Type B pancreatic cell (in vitro differentiated cells): Measurements from ENCODE around the gene SPEN. TPM values are rescaled to one million over a fixed set of nuclear protein-coding genes. Genes with fewer than 3 reads are reported as not detected.
A peak's percentile ranks its signal among the peaks of the same experiment; 100 is the strongest.
"Not testable (repeated sequence)": the region's sequence is repeated elsewhere in the genome, so short reads cannot be mapped to it uniquely, and the experiment has no call there.

ENCODE experiments used
- DNase-seq: peaks from one replicate; pipeline ENCODE4 v3.0.0; 2021; ENCODE audit warnings: mixed read lengths; ENCODE audit not compliant: unreplicated experiment; ENCODE audit errors: extremely low spot score
- H3K27ac Mint-ChIP-seq: 2 replicates; pipeline ENCODE4 v1.8.0; 2021; ENCODE audit warnings: mild to moderate bottlenecking, mixed read lengths
- H3K27me3 Mint-ChIP-seq: 2 replicates; pipeline ENCODE4 v1.8.0; 2021; ENCODE audit warnings: mixed read lengths
- H3K36me3 Mint-ChIP-seq: 2 replicates; pipeline ENCODE4 v1.8.0; 2021; ENCODE audit warnings: mixed read lengths
- H3K4me1 Mint-ChIP-seq: one replicate; pipeline ENCODE4 v1.8.0; 2021; ENCODE audit warnings: mixed read lengths; ENCODE audit not compliant: unreplicated experiment
- H3K4me3 Mint-ChIP-seq: 2 replicates; pipeline ENCODE4 v1.8.0; 2021; ENCODE audit warnings: mild to moderate bottlenecking, mixed read lengths
- H3K9me3 Mint-ChIP-seq: 2 replicates; pipeline ENCODE4 v1.8.0; 2021; ENCODE audit warnings: mixed read lengths
- total RNA-seq: library from RNA; stranded (reverse); gene quantifications from 2 replicates; pipeline ENCODE4 v1.2.1, GENCODE V29; 2021; ENCODE audit warnings: low replicate concordance
- TF ChIP-seq, protein P1 (sequence below): fragments of 200-600 bp; sonication (generic); conservative IDR thresholded peaks from 2 replicates; pipeline ENCODE4 v1.5.0; 2021; ENCODE audit warnings: antibody characterized with exemption, mild to moderate bottlenecking

The SPEN gene
- total RNA-seq, 1 donor from 2014 or later, result 66.5 TPM

DNA sequence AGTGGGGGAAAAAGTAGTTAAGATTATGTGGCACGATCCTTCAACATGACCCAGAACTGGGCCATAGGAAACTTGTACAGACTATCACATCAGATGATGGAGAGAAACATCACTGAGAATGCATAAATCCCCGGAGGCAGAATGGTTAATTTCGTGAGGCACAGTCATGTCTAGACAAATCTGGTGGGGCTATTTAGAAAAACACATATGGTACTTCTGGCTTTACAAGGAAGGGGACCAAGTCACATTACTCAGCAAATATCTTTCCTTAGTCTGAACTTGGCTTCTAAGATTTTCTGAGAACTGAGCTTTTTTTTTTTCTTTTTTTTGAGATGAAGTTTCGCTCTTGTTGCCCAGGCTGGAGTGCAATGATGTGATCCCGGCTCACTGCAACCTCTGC is 30.8 kb upstream of the SPEN start:
- Mint-ChIP-seq H3K4me3 (no peak overlapping the region), H3K27me3 (no peaks in the 10 kb centered on the region), H3K27ac (no peak overlapping the region), H3K4me1 (peaks cover 11% of the 10 kb centered on the region), H3K36me3 (no peaks in the 10 kb centered on the region), H3K9me3 (no peaks in the 10 kb centered on the region)
- TF ChIP-seq, protein P1, sequence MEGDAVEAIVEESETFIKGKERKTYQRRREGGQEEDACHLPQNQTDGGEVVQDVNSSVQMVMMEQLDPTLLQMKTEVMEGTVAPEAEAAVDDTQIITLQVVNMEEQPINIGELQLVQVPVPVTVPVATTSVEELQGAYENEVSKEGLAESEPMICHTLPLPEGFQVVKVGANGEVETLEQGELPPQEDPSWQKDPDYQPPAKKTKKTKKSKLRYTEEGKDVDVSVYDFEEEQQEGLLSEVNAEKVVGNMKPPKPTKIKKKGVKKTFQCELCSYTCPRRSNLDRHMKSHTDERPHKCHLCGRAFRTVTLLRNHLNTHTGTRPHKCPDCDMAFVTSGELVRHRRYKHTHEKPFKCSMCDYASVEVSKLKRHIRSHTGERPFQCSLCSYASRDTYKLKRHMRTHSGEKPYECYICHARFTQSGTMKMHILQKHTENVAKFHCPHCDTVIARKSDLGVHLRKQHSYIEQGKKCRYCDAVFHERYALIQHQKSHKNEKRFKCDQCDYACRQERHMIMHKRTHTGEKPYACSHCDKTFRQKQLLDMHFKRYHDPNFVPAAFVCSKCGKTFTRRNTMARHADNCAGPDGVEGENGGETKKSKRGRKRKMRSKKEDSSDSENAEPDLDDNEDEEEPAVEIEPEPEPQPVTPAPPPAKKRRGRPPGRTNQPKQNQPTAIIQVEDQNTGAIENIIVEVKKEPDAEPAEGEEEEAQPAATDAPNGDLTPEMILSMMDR, result no peak
- DNase-seq, result no peak

DNA sequence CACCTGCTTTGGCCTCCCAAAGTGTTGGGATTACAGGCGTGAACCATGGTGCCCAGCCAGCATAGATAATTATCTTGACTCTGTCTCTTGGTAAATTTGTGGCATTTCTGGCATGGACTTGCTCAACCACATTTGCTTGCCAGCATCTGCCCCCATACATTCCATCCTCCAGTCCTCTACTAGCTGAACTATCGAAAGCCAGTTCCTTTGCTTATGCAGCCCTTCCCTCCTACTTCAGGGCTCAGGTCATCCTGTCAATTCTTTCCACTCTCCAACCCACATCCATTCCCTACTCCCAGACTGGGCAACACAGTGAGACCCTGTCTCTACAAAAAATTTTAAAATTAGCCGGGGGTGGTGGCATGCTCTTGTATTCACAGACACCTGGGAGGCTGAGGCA is 27.0 kb upstream of the SPEN start:
- TF ChIP-seq, protein P1, result no peak
- no peaks in the 10 kb centered on the region for H3K9me3 Mint-ChIP-seq
- H3K27ac Mint-ChIP-seq, result no peak overlapping the region
- peaks cover 9% of the 10 kb centered on the region for H3K4me1 Mint-ChIP-seq
- DNase-seq, result no peak
- H3K27me3 Mint-ChIP-seq, result no peaks in the 10 kb centered on the region
- peaks cover 4% of the 10 kb centered on the region for H3K36me3 Mint-ChIP-seq
- H3K4me3 Mint-ChIP-seq, result no peak overlapping the region

DNA sequence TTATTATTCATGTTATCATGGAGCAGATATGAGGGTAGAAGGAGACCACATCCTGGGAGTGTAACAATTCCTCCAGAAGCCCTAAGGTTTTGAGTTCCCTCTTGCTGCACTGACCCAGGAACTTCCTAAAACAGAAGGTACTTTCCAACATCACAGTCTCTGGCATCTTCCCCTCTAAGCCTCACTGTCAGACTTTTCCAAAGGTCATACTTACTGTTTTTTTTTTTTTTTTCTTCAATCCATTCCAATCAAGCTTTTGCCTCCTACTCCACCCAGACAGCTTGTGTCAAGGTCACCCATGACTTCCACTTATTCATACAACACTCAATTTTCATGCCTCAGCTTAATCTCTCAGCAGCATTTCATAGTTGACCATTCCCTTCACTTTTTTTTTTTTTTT is 21.7 kb upstream of the SPEN start:
- Mint-ChIP-seq H3K27ac (no peak overlapping the region), H3K36me3 (peaks cover 12% of the 10 kb centered on the region), H3K9me3 (no peaks in the 10 kb centered on the region), H3K27me3 (no peaks in the 10 kb centered on the region), H3K4me3 (no peak overlapping the region), H3K4me1 (peaks cover 20% of the 10 kb centered on the region)
- no peak for DNase-seq
- TF ChIP-seq, protein P1, result no peak

DNA sequence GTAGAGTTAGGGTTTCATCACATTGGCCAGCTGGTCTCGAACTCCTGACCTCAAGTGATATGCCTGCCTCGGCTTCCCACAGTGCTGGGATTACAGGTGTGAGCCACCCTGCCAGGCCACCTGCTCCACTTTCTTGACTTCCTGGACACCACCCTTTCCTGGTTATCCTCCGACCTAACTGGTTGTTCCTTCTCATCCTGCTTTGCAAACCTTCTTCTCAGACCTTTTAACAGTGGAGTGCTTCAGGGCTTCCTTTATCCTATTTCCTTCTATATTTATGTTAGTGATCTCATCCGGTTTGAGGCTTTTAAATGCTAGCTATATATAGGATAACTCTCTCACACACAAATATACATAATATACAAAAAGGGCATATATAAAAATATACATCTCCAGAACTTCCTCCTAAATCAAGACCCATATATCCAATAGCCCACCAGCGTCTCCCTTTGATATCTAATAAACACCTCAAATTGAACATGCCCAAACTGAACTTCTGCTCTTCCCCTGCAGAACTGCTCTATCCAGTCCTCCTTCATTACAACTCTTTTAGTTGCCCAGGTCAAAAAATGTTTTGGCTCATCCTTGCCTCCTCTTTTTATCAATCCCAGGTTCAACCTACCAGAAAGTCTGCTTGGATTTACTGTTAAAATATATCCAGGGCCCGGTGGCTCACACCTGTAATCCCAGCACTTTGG is 20.5 kb upstream of the SPEN start:
- no peak overlapping the region for H3K4me3 Mint-ChIP-seq
- peaks cover 27% of the 10 kb centered on the region for H3K4me1 Mint-ChIP-seq
- H3K9me3 Mint-ChIP-seq, result no peaks in the 10 kb centered on the region
- H3K36me3 Mint-ChIP-seq, result peaks cover 17% of the 10 kb centered on the region
- DNase-seq, result no peak
- TF ChIP-seq, protein P1, result no peak
- peak overlapping the region; percentile 11 for H3K27ac Mint-ChIP-seq
- no peaks in the 10 kb centered on the region for H3K27me3 Mint-ChIP-seq

DNA sequence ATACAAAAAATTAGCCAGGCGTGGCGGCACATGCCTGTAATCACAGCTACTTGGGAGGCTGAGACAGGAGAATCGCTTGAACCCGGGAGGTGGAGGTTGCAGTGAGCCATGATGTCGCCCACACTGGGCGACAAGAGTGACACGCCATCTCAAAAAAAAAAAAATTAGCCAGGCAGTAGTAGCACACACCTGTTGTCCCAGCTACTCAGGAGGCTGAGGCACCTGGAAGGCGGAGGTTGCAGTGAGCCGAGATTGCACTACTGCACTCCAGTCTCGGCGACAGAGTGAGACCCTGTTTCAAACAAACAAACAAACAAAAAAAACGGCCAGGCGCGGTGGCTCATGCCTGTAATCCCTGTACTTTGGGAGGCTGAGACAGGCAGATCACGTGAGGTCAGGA is 19.9 kb upstream of the SPEN start:
- Mint-ChIP-seq H3K4me1 (peaks cover 29% of the 10 kb centered on the region), H3K36me3 (peaks cover 15% of the 10 kb centered on the region)
- not testable (repeated sequence) for H3K9me3 Mint-ChIP-seq, DNase-seq, H3K27me3 Mint-ChIP-seq, H3K27ac Mint-ChIP-seq, H3K4me3 Mint-ChIP-seq

DNA sequence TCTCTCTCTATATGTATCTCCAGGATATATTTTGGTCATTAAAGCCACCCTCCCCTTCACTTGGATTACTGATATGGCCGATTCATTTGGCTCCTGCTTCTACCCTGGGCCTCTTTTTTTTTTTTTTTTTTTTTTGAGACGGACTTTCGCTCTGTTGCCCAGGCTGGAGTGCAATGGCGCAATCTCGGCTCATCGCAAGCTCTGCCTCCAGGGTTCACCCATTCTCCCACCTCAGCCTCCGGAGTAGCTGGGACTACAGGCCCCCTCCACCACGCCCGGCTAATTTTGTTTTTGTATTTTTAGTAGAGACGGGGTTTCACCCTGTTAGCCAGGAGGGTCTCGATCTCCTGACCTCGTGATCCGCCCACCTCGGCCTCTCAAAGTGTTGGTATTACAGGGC is 18.6 kb upstream of the SPEN start:
- H3K9me3 Mint-ChIP-seq, H3K27ac Mint-ChIP-seq, H3K4me3 Mint-ChIP-seq, H3K27me3 Mint-ChIP-seq, DNase-seq: not testable (repeated sequence)
- H3K36me3 Mint-ChIP-seq, result peaks cover 14% of the 10 kb centered on the region
- H3K4me1 Mint-ChIP-seq, result peaks cover 31% of the 10 kb centered on the region
